GM23248 (cell line): Measurements from ENCODE around the gene TPI1. TPM values are rescaled to one million over a fixed set of nuclear protein-coding genes. Genes with fewer than 3 reads are reported as not detected.
"Not testable (repeated sequence)": the region's sequence is repeated elsewhere in the genome, so short reads cannot be mapped to it uniquely, and the experiment has no call there.

Experiments used
- DNase-seq: peaks from one replicate; pipeline ENCODE4 v3.0.0-alpha.2; 2015
- H2AFZ ChIP-seq: fragments of 200-600 bp; sonication (generic); 2 replicates; pipeline ENCODE4 v1.6.1; 2016; ENCODE audit warnings: antibody characterized with exemption
- H3F3A ChIP-seq: fragments of 200-600 bp; sonication (generic); 2 replicates; pipeline ENCODE4 v1.6.1; 2016; ENCODE audit warnings: mild to moderate bottlenecking, antibody characterized with exemption, mixed run types; ENCODE audit not compliant: insufficient read depth
- H3K27ac ChIP-seq: fragments of 200-600 bp; sonication (generic); 2 replicates; pipeline ENCODE4 v1.5.1; 2016; ENCODE audit warnings: mild to moderate bottlenecking
- H3K27me3 ChIP-seq: fragments of 200-600 bp; sonication (generic); replicated peaks from 2 replicates; pipeline ENCODE4 v1.6.1; 2016; ENCODE audit warnings: mild to moderate bottlenecking; ENCODE audit not compliant: insufficient read depth
- H3K36me3 ChIP-seq: fragments of 200-600 bp; sonication (generic); 2 replicates; pipeline ENCODE4 v1.6.1; 2016; ENCODE audit warnings: low read depth, mild to moderate bottlenecking
- H3K4me1 ChIP-seq: fragments of 200-600 bp; sonication (generic); 2 replicates; pipeline ENCODE4 v1.6.1; 2016; ENCODE audit warnings: mild to moderate bottlenecking; ENCODE audit not compliant: insufficient read depth
- H3K4me2 ChIP-seq: fragments of 200-600 bp; sonication (generic); one replicate; pipeline ENCODE4 v1.6.1; 2016; ENCODE audit warnings: mild to moderate bottlenecking; ENCODE audit not compliant: unreplicated experiment
- H3K4me3 ChIP-seq: fragments of 200-600 bp; sonication (generic); 2 replicates; pipeline ENCODE4 v1.5.1; 2016; ENCODE audit warnings: mild to moderate bottlenecking
- H3K79me2 ChIP-seq: fragments of 200-600 bp; sonication (generic); 2 replicates; pipeline ENCODE4 v1.6.1; 2016; ENCODE audit warnings: mild to moderate bottlenecking; ENCODE audit not compliant: insufficient read depth
- H3K9ac ChIP-seq: fragments of 200-600 bp; sonication (generic); 2 replicates; pipeline ENCODE4 v1.6.1; 2016; ENCODE audit warnings: mild to moderate bottlenecking
- H3K9me2 ChIP-seq: fragments of 200-600 bp; sonication (generic); 2 replicates; pipeline ENCODE4 v1.6.1; 2016; ENCODE audit warnings: mixed run types, mild to moderate bottlenecking, moderate library complexity; ENCODE audit not compliant: insufficient read depth
- H3K9me3 ChIP-seq: fragments of 200-600 bp; sonication (generic); one replicate; pipeline ENCODE4 v1.6.1; 2017; ENCODE audit warnings: low read depth
- H4K20me1 ChIP-seq: fragments of 200-600 bp; sonication (generic); 2 replicates; pipeline ENCODE4 v1.6.0; 2016; ENCODE audit not compliant: insufficient read depth
- EZH2 ChIP-seq: fragments of 200-600 bp; sonication (generic); IDR thresholded peaks from 2 replicates; pipeline ENCODE4 v1.6.1; 2018; ENCODE audit warnings: antibody characterized with exemption, mild to moderate bottlenecking; ENCODE audit not compliant: insufficient read depth, poor library complexity, severe bottlenecking
- EZH2phosphoT487 ChIP-seq: fragments of 200-600 bp; sonication (generic); IDR thresholded peaks from 2 replicates; pipeline ENCODE4 v1.6.1; 2018; ENCODE audit warnings: antibody characterized with exemption, moderate library complexity, mild to moderate bottlenecking, low read depth; ENCODE audit not compliant: insufficient read depth
- WGBS, 2 experiments: methylation state at CpG; one replicate each; pipeline ENCODE4 v1.1.6; 2015 to 2017; ENCODE audit warnings: low lambda C conversion rate in 2 of 2, low coverage in 1 of 2; ENCODE audit errors: missing lambda C conversion rate in 2 of 2; 5-methylcytosine and 5-hydroxymethylcytosine counted together
- in situ Hi-C: fragments of 300-500 bp; cut with MboI; formaldehyde crosslinking; loops from 2 replicates; pipeline ENCODE4 v1.15.0; 2020
- polyA plus RNA-seq: library from polyadenylated mRNA; unstranded; fragments of >200 nt; fragmentation: Nextera tagmentation; extraction: Ambion mirVana; gene quantifications from 2 replicates; pipeline ENCODE4 v1.2.1, GENCODE V29; 2016
- total RNA-seq: library from RNA; depleted of rRNA; stranded (reverse); fragments of >200 nt; shearing (Covaris generic); gene quantifications from 2 replicates; pipeline ENCODE4 v1.2.3, GENCODE V29; 2014

TPI1 gene
- total and polyA plus RNA-seq, 2 experiments from 2014 or later = 1,799 to 1,936 TPM

- no peaks in the 10 kb centered on the region for H3K9me2 ChIP-seq
- no peak overlapping the region for H3K9ac ChIP-seq
- H4K20me1 ChIP-seq = no peaks in the 10 kb centered on the region
- H3K27me3 ChIP-seq = no peaks in the 10 kb centered on the region
- whole genome bisulfite sequencing, 2 experiments = 92 to 94% methylated on average over 8 of the region's 8 CpGs
- no peaks in the 10 kb centered on the region; the same call in 1 of the 2 replicates for H3K36me3 ChIP-seq
- no peaks in the 10 kb centered on the region for H3K9me3 ChIP-seq
- in situ Hi-C loops = no loop called here
- H3F3A ChIP-seq = peaks cover 20% of the 10 kb centered on the region
- TF ChIP-seq EZH2phosphoT487 (no peak), EZH2 (no peak)
- H3K27ac ChIP-seq = no peak overlapping the region
- H3K79me2 ChIP-seq = no peaks in the 10 kb centered on the region
- DNase-seq = no peak
- H3K4me1 ChIP-seq = peaks cover 10% of the 10 kb centered on the region; the same call in 1 of the 2 replicates
- no peak overlapping the region for H3K4me2 ChIP-seq
- no peak overlapping the region for H3K4me3 ChIP-seq
- H2AFZ ChIP-seq = no peak overlapping the region
Measured at GRCh38 chr12:6887460-6887859, 20.1 kb downstream of the TPI1 start.

GRCh38 chr12:6888360-6888759 is 21.0 kb downstream of the TPI1 start:
- TF ChIP-seq EZH2phosphoT487 = no peak
- no peak for TF ChIP-seq EZH2
- 80 to 91% methylated on average over 2 of the region's 2 CpGs for WGBS, 2 experiments
- H3K27me3 ChIP-seq = no peaks in the 10 kb centered on the region
- no peak for DNase-seq
- H3F3A ChIP-seq = peaks cover 20% of the 10 kb centered on the region
- H3K27ac ChIP-seq = no peak overlapping the region
- H3K9ac ChIP-seq = no peak overlapping the region
- H2AFZ ChIP-seq = no peak overlapping the region
- H3K4me2 ChIP-seq = no peak overlapping the region
- in situ Hi-C loops = no loop called here
- H3K4me3 ChIP-seq = no peak overlapping the region
- H3K9me2 ChIP-seq = no peaks in the 10 kb centered on the region
- no peaks in the 10 kb centered on the region for H4K20me1 ChIP-seq
- H3K4me1 ChIP-seq = peaks cover 10% of the 10 kb centered on the region; the same call in 1 of the 2 replicates
- no peaks in the 10 kb centered on the region for H3K9me3 ChIP-seq
- no peaks in the 10 kb centered on the region for H3K79me2 ChIP-seq
- no peaks in the 10 kb centered on the region; the same call in 1 of the 2 replicates for H3K36me3 ChIP-seq

- H2AFZ ChIP-seq, H3K79me2 ChIP-seq, H3K9me3 ChIP-seq, H3K36me3 ChIP-seq, DNase-seq, H3K9ac ChIP-seq, in situ Hi-C loops, H3K27me3 ChIP-seq, H3K27ac ChIP-seq, H4K20me1 ChIP-seq, H3K4me3 ChIP-seq, H3K4me1 ChIP-seq, H3K4me2 ChIP-seq, H3K9me2 ChIP-seq: not testable (repeated sequence)
- H3F3A ChIP-seq = peaks cover 20% of the 10 kb centered on the region
- 90 to 93% methylated on average over 7 of the region's 7 CpGs for WGBS, 2 experiments
Measured at GRCh38 chr12:6888794-6889193, 21.5 kb downstream of the TPI1 start.

GRCh38 chr12:6889775-6890573 is 22.6 kb downstream of the TPI1 start:
- WGBS, 2 experiments = 96 to 97% methylated on average over 21 of the region's 21 CpGs
- peak overlapping the region; percentile 95 for H3K27ac ChIP-seq
- H3K9me2 ChIP-seq, H3K79me2 ChIP-seq, H3K4me1 ChIP-seq, H3K9me3 ChIP-seq, in situ Hi-C loops, H3K36me3 ChIP-seq, H4K20me1 ChIP-seq, DNase-seq, H3K27me3 ChIP-seq: not testable (repeated sequence)
- peaks cover 20% of the 10 kb centered on the region for H3F3A ChIP-seq
- H3K9ac ChIP-seq = peak overlapping the region; percentile 89
- H3K4me2 ChIP-seq = peak overlapping the region; percentile 91
- peak overlapping the region; percentile 90 for H2AFZ ChIP-seq
- peak overlapping the region; percentile 69 for H3K4me3 ChIP-seq
